HG02852 (cell line): Measurements from ENCODE around the gene CASP9.
A peak's percentile ranks its signal among the peaks of the same experiment; 100 is the strongest.

Experiments
- ATAC-seq: cut with Tn5 transposase; IDR thresholded peaks from one replicate; pipeline ENCODE4 v1.9.1; 2021; ENCODE audit warnings: mild to moderate bottlenecking, moderate library complexity; ENCODE audit not compliant: unreplicated experiment

The CASP9 gene

DNA sequence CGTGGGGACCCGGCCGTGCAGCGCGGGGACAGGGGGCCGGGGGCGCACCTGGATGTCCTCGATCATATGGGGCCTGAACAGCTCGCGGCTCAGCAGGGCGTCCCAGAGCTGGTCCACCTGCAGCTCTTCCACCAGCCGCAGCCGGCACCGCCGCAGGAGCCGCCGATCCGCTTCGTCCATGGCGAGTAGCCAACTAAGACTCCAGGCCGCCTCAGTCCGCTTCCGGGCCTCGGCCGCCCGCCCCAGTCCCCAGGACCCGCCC, at the start of gene CASP9:
TSS of gene CASP9 (minus strand) at position 195 of the 262 bp plus-strand sequence. CDS start at position 180, 15 bp downstream.
- no peak for ATAC-seq

DNA sequence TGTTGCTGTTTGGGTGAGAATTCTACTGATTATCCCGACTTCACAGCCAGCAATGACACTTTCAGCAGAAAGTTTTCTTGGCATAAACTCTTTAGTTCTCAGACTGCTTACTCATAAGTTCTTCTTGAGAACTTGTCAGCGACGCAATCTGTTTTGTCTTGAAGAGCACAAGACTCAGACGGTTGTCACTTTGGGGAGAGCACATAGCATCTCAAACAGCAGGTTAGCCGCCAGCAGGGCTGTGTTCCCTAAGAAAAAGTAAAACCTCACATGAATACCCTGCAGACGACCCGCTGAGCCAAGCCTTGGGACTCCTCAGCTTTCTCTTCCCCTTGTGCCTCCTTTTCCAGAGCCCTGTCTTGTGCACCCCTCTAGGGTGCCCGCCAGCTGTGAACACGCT, 49.5 kb upstream of the CASP9 start:
- no peak for ATAC-seq

DNA sequence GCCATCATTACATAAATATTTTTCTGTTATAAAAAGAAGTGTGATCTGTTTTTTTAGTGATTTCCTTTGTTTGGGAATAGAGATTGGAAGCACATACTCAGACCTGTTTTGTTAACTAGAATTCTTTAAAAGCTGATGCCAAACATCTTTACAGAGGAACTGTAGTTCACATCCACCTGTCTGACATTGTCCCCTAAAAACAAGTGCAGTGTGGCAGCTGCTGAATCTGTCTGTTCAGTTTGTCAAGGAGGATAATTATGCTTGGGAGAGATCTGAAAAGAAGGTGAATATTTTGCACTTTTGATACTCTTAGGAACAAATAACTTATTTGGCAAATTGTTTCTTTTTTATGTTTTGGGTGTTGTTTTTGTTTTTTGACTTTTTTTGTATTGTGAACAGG, 47.3 kb upstream of the CASP9 start:
- no peak for ATAC-seq

DNA sequence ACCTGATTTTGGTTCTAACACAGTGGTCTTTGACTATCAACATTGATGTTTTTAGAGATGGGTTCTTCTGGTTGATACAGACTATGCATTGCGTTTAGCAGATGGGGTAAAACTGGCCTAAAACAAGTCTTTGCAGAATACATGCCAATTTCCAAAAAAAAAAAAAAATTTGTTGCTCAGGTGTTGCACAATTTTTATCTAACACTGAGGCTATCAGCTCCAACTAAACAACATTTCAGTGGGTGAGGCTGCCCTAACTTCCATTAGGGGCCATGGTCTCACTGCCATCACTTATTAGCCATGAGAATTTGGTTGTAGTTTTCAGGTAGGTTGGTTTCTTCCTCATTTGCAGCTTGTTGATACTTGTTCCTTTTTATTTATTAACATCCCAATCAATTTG, 46.8 kb upstream of the CASP9 start:
- ATAC-seq = no peak

DNA sequence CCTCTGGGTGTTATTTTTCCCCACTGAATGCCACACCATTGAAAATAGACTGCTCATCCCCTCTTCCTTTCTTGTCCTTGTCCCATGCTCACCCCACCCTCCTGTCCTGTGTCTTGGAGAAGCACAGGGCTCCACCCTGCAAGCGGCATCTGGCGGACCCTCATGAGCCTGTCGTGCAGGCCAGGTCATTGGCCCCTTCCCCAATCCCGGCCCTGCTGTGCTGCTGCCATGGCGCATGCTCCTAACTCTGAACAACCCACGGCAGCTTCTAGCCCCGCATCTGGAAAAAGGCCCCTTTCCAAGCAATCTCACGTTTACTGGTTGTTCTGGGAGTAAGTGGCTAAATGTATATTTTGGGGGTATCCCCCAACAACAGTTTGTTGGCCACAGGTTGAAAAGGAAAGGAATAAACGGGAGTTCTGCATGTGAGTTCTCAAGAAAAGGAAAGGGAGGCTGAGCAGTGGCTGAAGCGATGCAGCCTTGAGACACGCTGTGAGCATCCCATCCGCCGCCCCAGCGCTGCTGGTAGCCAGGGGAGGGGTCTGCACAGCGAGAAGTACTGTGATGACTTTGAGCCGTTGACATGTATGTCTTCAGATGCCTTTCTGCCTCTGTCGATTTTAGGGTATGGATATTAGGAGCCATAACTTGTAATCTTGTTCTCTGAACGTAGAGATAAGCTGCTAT, 44.5 kb upstream of the CASP9 start:
- ATAC-seq = no peak

DNA sequence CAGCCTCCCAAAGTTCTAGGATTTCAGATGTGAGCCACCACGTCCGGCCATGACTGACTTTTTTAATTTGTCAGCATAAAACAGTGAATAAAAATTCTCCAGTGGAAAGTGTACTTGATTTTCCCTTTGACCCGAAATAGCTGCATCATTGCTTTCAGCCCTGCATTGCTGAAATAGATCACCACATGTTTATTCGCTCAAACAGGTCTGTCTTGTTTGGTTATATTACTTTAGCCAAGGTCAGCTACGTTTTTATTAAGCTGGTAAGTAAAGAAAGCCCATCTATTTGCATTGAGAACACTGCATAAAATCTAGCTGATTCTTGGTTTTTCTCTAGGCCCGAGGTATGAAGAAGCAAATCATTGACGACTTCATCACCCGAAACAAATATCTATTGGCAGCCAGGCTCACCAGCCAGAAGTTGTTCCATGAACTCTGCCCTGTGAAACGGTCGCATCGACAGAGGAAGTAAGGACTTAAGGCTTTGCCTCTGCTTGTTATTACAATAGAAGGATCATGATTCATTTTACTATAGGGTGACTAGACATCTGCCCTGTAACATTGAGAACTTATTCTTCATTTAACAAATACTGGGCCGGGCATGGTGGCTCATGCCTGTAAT, 35.3 kb upstream of the CASP9 start:
- no peak for ATAC-seq

DNA sequence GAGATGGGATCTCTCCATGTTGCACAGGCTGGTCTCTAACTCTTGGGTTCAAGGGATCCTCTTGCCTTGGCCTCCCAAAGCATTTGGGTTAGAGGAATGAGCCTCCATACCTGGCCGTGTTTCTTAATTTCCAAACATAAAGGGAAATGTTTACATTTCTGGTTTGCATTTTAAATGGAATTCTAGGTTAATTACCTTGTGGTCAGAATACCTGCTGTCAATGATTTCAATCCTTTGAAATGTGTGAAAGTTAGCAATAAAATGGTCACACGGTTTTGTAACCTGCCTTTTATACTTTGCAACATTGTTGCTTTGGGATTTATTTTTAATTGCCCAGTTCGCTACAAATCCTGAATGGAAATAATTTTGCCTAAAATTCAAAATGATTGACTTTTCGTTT, 34.5 kb upstream of the CASP9 start:
- no peak for ATAC-seq

DNA sequence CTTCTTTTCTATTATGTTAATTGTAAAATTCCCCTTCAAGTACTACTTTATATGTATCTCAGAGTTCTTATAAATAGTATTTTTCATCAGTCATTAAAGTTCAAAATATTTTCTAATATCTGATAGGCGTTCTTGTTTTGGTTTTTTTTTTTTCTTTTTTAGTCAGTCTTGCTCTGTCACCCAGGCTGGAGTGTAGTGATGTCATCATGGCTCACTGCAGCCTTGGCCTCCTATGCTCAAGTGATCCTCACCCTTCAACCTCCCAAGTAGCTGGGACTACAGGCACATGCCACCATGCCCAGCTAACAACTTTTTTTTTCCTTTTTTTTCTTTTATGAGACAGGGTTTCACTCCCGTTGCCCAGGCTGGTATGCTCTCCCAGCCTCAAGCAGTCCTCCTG, 33.6 kb upstream of the CASP9 start:
- no peak for ATAC-seq

DNA sequence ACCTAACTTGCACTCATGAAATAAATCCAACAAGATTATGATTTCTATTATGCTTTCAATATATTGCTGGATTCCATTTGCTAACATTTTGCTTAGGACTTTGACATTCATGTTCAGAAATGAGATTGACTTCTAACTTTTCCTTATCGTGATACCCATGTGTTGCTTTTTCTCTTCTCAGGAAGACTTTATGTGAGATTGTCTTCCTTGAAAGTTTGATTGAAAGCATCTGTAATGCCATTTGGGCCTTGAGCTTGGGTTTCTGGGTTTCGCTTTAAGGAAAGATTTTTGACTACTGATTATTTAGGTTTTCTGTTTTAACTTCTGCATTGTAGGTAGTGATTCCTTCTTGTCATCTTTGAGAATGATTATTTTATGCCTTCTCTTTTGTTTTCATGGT, 33.0 kb upstream of the CASP9 start:
- ATAC-seq = no peak

DNA sequence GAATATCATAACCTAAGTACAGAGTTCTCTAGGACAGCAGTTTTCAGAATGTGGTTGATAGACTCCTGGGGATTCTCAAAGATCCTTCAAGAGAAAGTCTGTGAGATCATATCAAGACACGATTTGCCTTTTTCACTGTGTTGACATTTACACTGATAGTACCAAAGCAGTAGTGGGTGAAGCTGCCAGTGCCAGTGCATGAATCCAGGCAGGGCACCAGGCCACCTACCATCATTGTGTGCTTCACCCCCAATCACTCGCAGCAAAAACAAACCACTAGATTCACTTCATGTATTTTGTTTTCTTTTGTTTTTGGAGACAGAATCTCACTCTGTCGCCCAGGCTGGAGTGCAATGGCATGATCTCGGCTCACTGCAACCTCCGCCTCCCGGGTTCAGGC, 26.6 kb upstream of the CASP9 start:
- no peak for ATAC-seq

DNA sequence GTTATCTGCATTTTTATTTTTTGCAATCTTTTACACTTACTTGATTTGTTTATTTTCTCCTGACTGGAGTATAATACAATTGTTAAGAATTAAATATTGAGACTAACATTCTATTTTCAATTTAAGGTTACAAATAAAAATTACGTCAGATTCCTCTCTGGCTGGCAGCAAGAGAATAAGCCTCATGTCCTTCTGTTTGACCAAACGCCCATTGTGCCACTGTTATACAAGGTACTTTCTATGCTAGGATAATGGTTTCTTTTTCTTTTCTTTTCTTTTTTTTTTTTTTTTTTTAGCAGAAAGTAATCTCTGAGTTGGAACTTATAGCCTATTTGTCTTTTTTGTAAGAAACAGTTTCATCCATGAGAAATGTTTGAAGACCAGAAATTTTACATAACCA, 22.6 kb upstream of the CASP9 start:
- ATAC-seq = no peak

DNA sequence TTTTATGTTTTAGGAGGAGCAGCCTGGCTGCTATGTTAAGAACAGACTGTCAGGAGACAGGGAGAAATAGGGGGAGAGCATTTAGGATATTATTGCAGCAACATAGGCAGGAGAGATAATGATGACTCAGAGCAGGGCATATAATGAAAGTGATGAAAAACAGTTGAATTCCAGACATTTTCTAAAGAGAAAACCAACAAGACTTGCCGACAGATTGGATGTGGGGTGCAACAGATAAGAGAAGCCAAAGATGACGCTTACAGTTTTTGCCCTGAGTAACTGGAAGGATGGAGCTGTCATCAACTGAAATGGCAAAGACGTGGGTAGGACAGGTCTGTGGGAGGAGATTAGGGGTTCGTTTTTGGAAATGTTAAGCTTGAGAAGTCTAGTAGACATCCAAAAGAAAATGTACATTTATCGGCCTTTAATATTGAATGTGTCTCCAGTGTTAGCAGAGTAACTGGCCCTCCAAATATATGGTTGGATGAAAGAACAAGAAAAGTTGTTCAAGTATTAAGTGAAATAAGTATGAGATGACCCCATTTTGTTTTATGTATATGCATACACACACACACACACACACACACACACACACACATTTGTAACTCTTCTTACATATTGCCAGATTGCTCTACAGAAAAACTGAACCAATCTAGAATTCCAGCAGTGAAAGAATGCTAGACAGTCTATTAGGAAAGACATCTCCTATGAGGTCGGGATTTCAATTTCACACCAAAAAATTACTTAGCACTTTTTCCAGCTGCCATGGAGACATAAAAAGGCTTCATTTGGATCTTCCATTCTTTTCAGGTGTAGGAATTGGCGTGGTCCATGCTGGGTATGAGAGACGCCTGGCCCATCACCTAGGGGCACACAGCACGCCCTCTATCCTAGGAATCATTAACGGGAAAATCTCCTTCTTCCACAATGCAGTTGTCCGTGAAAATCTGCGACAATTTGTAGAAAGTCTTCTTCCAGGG, 19.9 kb upstream of the CASP9 start:
- ATAC-seq = no peak

DNA sequence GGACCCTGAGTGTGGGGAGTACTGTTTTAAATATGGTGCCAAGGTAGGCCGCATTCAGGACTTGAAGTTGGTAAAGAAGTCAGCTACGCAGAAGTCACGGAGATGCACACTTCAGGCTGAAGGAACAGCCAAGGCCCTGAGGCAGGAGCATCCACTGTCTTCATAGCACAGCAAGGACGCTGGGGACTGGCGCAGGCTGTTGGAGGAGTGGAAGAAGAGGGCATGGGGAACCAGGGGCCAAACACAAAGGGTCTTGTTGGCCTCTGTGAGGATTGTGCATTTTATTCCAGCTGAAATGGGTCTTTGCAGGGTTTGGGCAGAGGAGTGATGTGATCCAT, 19.2 kb upstream of the CASP9 start:
- ATAC-seq = no peak

DNA sequence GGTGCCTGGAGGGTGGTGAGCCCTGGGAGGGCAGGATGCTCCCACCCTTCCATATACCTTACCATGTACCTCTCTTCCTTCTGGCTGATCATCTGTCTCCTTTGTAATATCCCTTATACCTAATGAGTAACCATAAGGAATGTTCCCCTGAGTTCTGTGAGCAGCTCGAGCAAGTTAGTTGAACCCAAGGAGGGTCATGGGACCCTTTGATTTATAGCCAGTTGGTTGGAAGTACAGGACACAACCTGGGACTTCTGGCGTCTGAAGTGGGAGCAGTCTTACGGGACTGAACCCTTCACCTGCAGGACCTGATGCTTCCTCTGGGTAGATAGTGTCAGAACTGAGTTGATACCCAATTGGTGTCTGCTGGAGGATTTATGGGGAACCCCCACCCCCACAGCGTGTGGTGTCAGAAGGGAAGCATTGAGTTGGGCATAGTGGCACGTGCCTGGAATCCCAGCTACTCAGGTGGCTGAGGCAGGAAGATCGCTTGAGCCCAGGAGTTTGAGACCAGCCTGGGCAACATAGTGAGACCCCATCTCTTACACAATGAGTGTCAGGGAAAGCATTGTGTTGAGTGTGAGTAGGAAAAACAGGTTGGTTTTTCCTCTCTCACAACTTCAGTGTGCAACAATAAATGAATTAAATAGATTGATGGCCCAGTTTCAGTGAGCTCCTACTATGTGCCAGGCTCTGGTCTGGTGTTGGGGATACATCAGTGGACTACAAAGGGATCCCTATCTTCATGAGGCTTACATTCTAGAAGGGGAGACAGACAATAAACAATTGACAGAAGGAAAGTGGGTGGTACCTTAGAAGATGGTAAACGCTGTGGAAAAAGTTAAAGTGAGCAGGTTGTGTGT, 18.6 kb upstream of the CASP9 start:
- no peak for ATAC-seq

DNA sequence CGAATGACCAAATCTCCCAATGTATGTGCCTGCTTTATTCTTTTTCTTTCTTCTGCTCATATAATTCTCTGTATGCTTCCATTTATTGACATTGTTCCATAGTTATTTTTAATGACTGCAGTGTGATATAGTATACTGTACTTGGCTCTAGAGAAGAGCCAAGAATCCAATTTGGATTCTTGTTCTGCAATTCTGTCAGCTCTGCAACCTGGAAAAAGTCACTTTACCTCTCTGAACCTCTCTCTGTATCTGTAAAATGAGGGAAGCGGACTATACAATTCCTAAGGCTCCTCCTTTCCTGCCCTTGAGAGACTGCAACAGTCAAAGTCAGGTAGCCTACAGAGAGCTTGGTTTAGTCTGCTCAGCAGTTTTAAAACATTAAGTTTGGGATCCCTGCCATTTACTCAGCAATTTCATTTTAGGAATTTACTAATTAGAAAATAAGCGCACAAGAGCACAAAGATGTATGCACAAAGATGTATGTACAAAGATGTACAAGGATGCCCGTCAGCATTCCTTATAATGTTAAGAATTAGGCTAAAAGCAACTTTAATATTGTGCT, 17.3 kb upstream of the CASP9 start:
- ATAC-seq = no peak

DNA sequence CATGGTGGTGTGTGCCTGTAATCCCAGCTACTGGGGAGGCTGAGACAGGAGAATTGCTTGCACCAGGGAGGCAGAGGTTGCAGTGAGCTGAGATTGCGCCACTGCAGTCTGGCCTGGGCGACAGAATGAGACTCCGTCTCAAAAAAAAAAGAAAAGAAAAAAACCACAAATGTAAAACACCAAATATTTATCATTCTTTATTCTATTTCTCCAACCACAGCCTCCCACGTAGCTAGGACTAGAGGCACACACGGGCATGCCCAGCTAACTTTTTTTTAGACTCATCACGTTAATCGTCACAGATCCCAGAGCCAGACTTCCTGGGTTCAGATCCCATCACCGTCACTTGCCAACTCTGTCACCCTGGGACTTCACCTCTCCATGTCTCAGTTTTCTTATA, 16.2 kb upstream of the CASP9 start:
- no peak for ATAC-seq

DNA sequence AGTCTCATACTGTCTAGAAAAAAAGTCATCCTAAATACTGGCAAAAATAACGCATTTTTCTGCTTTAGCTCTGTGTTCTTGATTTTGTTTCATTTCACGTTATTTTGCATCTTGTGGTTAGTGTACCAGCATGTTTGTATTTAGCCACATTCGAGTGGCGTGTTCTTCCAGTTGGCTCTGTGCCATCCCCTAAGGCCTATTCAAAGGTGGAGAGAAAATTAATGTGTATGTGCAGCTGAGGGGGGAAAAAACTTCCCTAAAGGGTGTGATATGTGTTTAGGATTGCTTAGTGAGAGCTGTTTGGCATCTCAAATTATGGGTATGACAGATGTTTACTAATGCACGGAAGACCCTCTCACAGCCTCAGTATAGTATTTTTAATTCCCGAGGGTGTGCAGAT, 14.8 kb upstream of the CASP9 start:
- ATAC-seq = no peak

DNA sequence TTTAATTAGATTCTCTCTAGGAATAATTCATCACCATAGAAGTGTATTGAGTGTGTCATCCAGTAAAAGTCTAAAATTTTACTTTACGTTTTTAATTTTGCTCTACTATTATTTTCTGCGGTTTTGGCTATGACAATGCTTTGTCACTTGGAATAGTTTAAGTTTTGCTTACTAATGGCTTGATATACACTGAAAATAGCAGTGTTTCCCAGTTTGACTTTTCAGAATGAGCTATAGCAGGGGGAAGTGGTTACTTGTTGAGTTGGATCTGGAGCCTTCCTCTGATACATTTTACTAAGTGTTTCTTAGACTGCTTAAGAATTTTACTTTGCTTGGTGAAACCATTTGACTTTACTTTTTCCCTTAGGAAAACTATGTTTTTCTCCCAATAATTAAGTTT, 7.7 kb upstream of the CASP9 start:
- ATAC-seq = no peak

DNA sequence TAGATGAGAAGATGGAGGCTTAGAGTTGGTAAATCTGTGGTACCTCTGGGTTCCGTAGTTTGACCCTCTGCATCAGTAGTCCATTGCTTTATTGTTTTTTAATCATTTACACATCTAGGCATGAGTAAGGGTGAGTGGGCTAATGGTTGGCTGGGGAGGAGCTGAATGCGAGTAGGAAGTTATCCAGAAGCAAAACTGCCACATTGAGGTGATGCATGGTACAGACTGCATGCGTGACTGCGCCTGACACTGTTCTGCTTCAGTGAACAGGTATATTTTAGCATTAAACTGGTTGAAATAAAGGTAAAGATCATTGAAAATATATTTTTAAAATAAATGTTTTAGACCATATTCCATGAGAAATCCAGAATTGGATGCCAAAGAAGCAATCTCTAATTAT, 7.0 kb upstream of the CASP9 start:
- ATAC-seq = no peak

DNA sequence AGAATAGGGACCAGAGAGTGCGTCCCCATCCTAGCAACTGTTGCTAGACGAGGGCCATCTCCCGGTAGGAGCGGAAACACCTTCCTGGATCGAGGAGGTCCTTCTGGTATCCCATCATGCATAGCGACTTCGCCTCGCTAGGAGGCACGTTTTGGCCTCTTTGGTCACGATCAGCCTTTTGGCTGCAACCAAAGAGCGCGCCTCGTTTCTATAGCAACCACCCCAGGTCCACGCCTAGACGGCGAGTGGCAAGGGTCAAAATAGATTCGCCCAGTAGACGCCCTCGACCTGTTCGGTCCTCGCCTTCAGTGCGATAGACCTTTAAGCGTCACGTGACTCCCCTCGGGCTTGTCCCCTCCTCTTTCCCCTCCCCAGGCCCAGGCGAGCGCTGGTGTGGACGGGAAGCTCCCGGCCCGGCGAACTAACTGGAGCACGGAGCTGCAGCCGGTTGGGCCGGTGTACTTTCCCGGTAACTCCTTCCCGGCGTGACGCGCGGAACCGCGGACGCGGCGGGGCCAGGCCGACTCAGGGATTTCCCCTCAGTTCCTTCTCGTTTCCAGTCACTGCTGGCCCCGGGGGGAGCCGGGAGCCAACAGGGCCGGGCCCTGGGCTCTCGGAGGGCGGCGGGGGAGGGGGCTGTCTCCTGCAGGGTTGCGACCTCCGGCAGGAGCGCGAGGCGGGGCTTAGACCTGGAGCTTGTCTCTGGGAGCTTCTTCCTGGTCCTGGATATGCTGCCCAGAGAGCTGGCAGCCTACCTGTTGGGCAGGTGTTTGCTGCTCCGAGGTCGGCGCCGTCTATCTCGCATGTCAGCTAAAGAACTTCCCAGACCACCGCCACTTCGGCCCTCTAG, 2.7 kb upstream of the CASP9 start, which contains the start of gene DNAJC16:
TSS of gene DNAJC16 (plus strand) at position 359 of the 850 bp plus-strand sequence. CDS start 2,258 bp downstream, outside the sequence.
- peak; percentile 50 for ATAC-seq
